Sigmoid colon (tissue), 7 donors: ENCODE results near the gene CDH13. TPM values are rescaled to one million over a fixed set of nuclear protein-coding genes. Genes with fewer than 3 reads are reported as not detected.

Experiments
- DNase-seq: peaks from one replicate; pipeline ENCODE4 v3.0.0-alpha.2; 2019
- H3K27ac ChIP-seq, 4 donors: fragments of 200-600 bp; sonication (generic); one replicate each; pipeline ENCODE4 v1.5.1; 2016 to 2019; ENCODE audit warnings: mild to moderate bottlenecking in 1 of 4
- H3K27me3 ChIP-seq, 3 donors: fragments of 200-600 bp; sonication (generic); one replicate each; pipeline ENCODE4 v1.5.1; 2019; ENCODE audit warnings: mild to moderate bottlenecking in 1 of 3
- H3K36me3 ChIP-seq, 4 donors: fragments of 200-600 bp; sonication (generic); one replicate each; pipeline ENCODE4 v1.5.1; 2016 to 2019
- H3K4me1 ChIP-seq, 4 donors: fragments of 200-600 bp; sonication (generic); one replicate each; pipeline ENCODE4 v1.5.1; 2017 to 2019
- H3K4me3 ChIP-seq, 4 donors: fragments of 200-600 bp; sonication (generic); one replicate each; pipeline ENCODE4 v1.5.1; 2017 to 2019; ENCODE audit warnings: mild to moderate bottlenecking in 2 of 4, moderate library complexity in 1 of 4
- H3K9me3 ChIP-seq, 4 donors: fragments of 200-600 bp in 3 of 4; sonication (generic) in 3 of 4; one replicate each; pipeline versions ENCODE4 v1.5.1 to v1.6.1; 2013 to 2019
- CTCF ChIP-seq, 4 experiments: fragments of 450-650 bp in 3 of 4; fragments of 200-600 bp in 1 of 4; IDR thresholded peaks; one replicate each; pipeline ENCODE4 v1.5.1; 2016 to 2019; ENCODE audit warnings: antibody characterized with exemption in 4 of 4, mild to moderate bottlenecking in 3 of 4, moderate library complexity in 2 of 4
- EP300 ChIP-seq, 4 donors: sonication (generic); formaldehyde crosslinking; IDR thresholded peaks; one replicate each; pipeline ENCODE4 v1.6.1; 2017; ENCODE audit warnings: antibody characterized with exemption in 4 of 4
- POLR2A ChIP-seq, 2 donors: fragments of 450-650 bp; IDR thresholded peaks; one replicate each; pipeline ENCODE4 v1.6.1; 2016; ENCODE audit warnings: antibody characterized with exemption in 2 of 2, mild to moderate bottlenecking in 2 of 2, moderate library complexity in 2 of 2
- POLR2AphosphoS5 ChIP-seq, 4 donors: sonication (generic); formaldehyde crosslinking; IDR thresholded peaks; one replicate each; pipeline ENCODE4 v1.6.1; 2017; ENCODE audit warnings: antibody characterized with exemption in 4 of 4
- WGBS, 2 donors: extraction: QIAGEN DNeasy Blood & Tissue Kit; methylation state at CpG; one replicate each; pipeline ENCODE4 v1.1.7; 2013; 5-methylcytosine and 5-hydroxymethylcytosine counted together
- intact Hi-C: fragments of 100-400 bp; cut with DNase I; formaldehyde crosslinking; loops from one replicate; pipeline ENCODE4 v1.15.1; 2023
- polyA plus RNA-seq, 3 donors: library from polyadenylated mRNA; stranded (reverse); fragments of 200-250 nt; gene quantifications; one replicate each; pipeline ENCODE4 v1.2.3, GENCODE V29; 2013
- total RNA-seq, 4 donors: library from RNA; depleted of rRNA; stranded (reverse); fragments of >200 nt; gene quantifications; one replicate each; pipeline ENCODE4 v1.1.0, GENCODE V29; 2016
- donor health status: healthy with polysubstance abuse.
- donor health status: Bipolar disorder and iron deficiency.
- donor health status: healthy.

The CDH13 gene
- total and polyA plus RNA-seq, 7 donors = 0.60 to 17.6 (median 11.8) TPM

DNA sequence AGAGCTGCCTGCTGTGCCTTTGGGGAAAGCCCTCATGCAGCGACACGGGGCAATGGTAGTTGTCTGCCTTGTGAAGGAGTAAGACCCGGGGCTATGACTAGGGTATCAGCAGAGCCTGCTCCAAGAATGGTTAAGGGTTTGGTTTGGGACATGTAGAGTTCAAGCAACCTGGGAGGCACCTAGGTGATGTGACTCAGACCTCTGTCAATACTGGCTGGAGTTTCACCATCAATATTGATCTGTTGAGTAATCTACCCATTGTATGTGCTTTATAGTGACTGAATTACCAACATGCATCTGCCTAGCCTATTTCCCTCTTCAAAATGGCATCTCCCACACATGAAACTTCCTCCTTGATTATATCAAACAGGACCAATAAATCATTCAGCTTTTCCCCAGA lies 782.6 kb downstream of the CDH13 start:
- TF ChIP-seq POLR2AphosphoS5 (IDR thresholded peaks at IDR 0.05) = no peak
- TF ChIP-seq POLR2A (IDR thresholded peaks at IDR 0.05) = no peak
- TF ChIP-seq CTCF (IDR thresholded peaks at IDR 0.05) = no peak
- no peak for TF ChIP-seq EP300 (IDR thresholded peaks at IDR 0.05)
- intact Hi-C loops = no loop called here

GRCh38 chr16:83418565-83418964 lies 791.8 kb downstream of the CDH13 start:
- no peaks in the 10 kb centered on the region for H3K9me3 ChIP-seq
- no peak overlapping the region for H3K4me3 ChIP-seq
- no peaks in the 10 kb centered on the region for H3K4me1 ChIP-seq
- intact Hi-C loops = no loop called here
- no peaks in the 10 kb centered on the region for H3K27me3 ChIP-seq
- no peak overlapping the region for H3K27ac ChIP-seq
- no peak for TF ChIP-seq CTCF (IDR thresholded peaks at IDR 0.05)
- TF ChIP-seq POLR2AphosphoS5 (IDR thresholded peaks at IDR 0.05) = no peak
- TF ChIP-seq EP300 (IDR thresholded peaks at IDR 0.05) = no peak
- no peak for TF ChIP-seq POLR2A (IDR thresholded peaks at IDR 0.05)
- 82 to 88% methylated on average over 1 of the region's 1 CpG for WGBS, 2 donors
- no peaks in the 10 kb centered on the region for H3K36me3 ChIP-seq
- DNase-seq = no peak

More for the DNA sequence above, 782.6 kb downstream of the CDH13 start:
- no peak overlapping the region for H3K27ac ChIP-seq
- H3K4me3 ChIP-seq = no peak overlapping the region
- H3K9me3 ChIP-seq = no peaks in the 10 kb centered on the region
- H3K36me3 ChIP-seq = no peaks in the 10 kb centered on the region
- H3K4me1 ChIP-seq = no peaks in the 10 kb centered on the region
- 90 to 91% methylated on average over 3 of the region's 3 CpGs for WGBS, 2 donors
- no peaks in the 10 kb centered on the region for H3K27me3 ChIP-seq
- DNase-seq = no peak

- intact Hi-C loops = no loop called here
- TF ChIP-seq CTCF (IDR thresholded peaks at IDR 0.05) (no peak), EP300 (IDR thresholded peaks at IDR 0.05) (no peak), POLR2A (IDR thresholded peaks at IDR 0.05) (no peak), POLR2AphosphoS5 (IDR thresholded peaks at IDR 0.05) (no peak)
- no peak for DNase-seq
- Histone ChIP-seq H3K27me3 (no peaks in the 10 kb centered on the region), H3K4me3 (no peak overlapping the region), H3K27ac (no peak overlapping the region), H3K9me3 (no peaks in the 10 kb centered on the region), H3K36me3 (no peaks in the 10 kb centered on the region), H3K4me1 (no peaks in the 10 kb centered on the region)
- 75 to 77% methylated on average over 9 of the region's 9 CpGs for WGBS, 2 donors
Measured at GRCh38 chr16:83420206-83420760, 793.5 kb downstream of the CDH13 start.

DNA sequence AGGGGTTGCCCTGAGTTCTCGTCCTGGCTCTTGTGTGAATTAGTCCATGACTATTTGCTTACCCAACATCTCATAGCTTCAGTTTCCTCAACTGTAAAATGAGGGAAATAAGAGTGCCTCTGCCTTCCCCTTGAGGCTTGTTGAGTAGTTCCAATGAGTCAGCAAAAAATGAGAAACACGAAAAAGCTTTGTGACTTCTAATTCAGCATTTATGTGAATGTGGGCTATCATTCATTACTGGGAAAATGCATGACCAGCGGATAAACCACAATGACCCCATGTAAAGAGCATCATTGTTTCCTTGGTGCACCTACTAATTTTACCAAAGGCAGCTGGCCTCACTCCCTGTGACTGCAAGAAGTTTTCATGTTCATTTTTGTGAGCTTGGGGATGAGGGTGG lies 806.4 kb downstream of the CDH13 start:
- H3K27me3 ChIP-seq = no peaks in the 10 kb centered on the region
- TF ChIP-seq EP300 (IDR thresholded peaks at IDR 0.05) (no peak), POLR2AphosphoS5 (IDR thresholded peaks at IDR 0.05) (no peak), POLR2A (IDR thresholded peaks at IDR 0.05) (no peak), CTCF (IDR thresholded peaks at IDR 0.05) (no peak)
- H3K9me3 ChIP-seq = no peaks in the 10 kb centered on the region
- H3K27ac ChIP-seq = no peak overlapping the region
- intact Hi-C loops = no loop called here
- H3K36me3 ChIP-seq = no peaks in the 10 kb centered on the region
- 68 to 79% methylated on average over 3 of the region's 3 CpGs for WGBS, 2 donors
- H3K4me1 ChIP-seq = no peaks in the 10 kb centered on the region
- H3K4me3 ChIP-seq = no peak overlapping the region
- no peak for DNase-seq

- H3K27me3 ChIP-seq = no peaks in the 10 kb centered on the region
- no peak for DNase-seq
- no peaks in the 10 kb centered on the region for H3K36me3 ChIP-seq
- H3K27ac ChIP-seq = no peak overlapping the region
- no peak for TF ChIP-seq EP300 (IDR thresholded peaks at IDR 0.05)
- no peak for TF ChIP-seq POLR2AphosphoS5 (IDR thresholded peaks at IDR 0.05)
- no peak for TF ChIP-seq CTCF (IDR thresholded peaks at IDR 0.05)
- no peak for TF ChIP-seq POLR2A (IDR thresholded peaks at IDR 0.05)
- no peak overlapping the region for H3K4me3 ChIP-seq
- no peaks in the 10 kb centered on the region for H3K4me1 ChIP-seq
- intact Hi-C loops = no loop called here
- WGBS, 2 donors = 86 to 94% methylated on average over 7 of the region's 7 CpGs
- no peaks in the 10 kb centered on the region for H3K9me3 ChIP-seq
Measured at GRCh38 chr16:83437036-83437435, 810.3 kb downstream of the CDH13 start.
